ENCODE measurements around the gene CDRT4. TPM values are rescaled to one million over a fixed set of nuclear protein-coding genes. Genes with fewer than 3 reads are reported as not detected.

Gene CDRT4
- total and polyA plus RNA-seq, 7 experiments from 2014 or later, result 0.45 to 11.6 (median 3.9) TPM

GRCh38 chr17:15411384-15412198 lies 55.8 kb downstream of the CDRT4 start:
- Histone ChIP-seq H3K4me3 (ENCODE audit: low read length) (no peak overlapping the region), H3K4me1 (ENCODE audit: control insufficient read depth in 2 of 2, insufficient read depth in 2 of 2, low read length in 2 of 2) (no peaks in the 10 kb centered on the region), H3K36me3 (ENCODE audit: control insufficient read depth in 2 of 3, insufficient read depth in 3 of 3, low read length in 3 of 3) (no peaks in the 10 kb centered on the region), H3K9me3 (ENCODE audit: control insufficient read depth in 2 of 3, low read length in 3 of 3) (no peaks in the 10 kb centered on the region), H3K27me3 (ENCODE audit: control insufficient read depth in 2 of 2, insufficient read depth in 2 of 2, low read length in 2 of 2) (no peaks in the 10 kb centered on the region), H3K27ac (ENCODE audit: low read depth, low read length) (no peak overlapping the region)
- Mint-ChIP-seq H3K27ac (no peak overlapping the region), H3K4me1 (peaks cover 0 to 4% (median 0%) of the 10 kb centered on the region in 7 donors), H3K9me3 (peaks cover 0 to 1% (median 0%) of the 10 kb centered on the region in 11 donors), H3K27me3 (no peaks in the 10 kb centered on the region), H3K36me3 (no peaks in the 10 kb centered on the region), H3K4me3 (no peak overlapping the region)
- intact Hi-C loops (cut with micrococcal nuclease), result no loop called here
- DNase-seq (no peak), ATAC-seq (no peak)
- POLR2A ChIA-PET, result no interaction called here
- CTCF ChIA-PET, result interaction anchor here (0.7 kb wide), 1 partner anchor 458 kb away, joined by 4 read pairs; no protein-coding TSS in a partner anchor

GRCh38 chr17:15409721-15410250 lies 57.6 kb downstream of the CDRT4 start:
- H3K36me3 Mint-ChIP-seq, result no peaks in the 10 kb centered on the region
- H3K36me3 ChIP-seq (ENCODE audit: control insufficient read depth in 2 of 3, insufficient read depth in 3 of 3, low read length in 3 of 3), result no peaks in the 10 kb centered on the region
- ChIA-PET POLR2A (no interaction called here), CTCF (no interaction called here)
- H3K4me3 Mint-ChIP-seq, result no peak overlapping the region
- peaks cover 0 to 4% (median 0%) of the 10 kb centered on the region in 7 donors for H3K4me1 Mint-ChIP-seq
- no peaks in the 10 kb centered on the region for H3K27me3 ChIP-seq (ENCODE audit: control insufficient read depth in 2 of 2, insufficient read depth in 2 of 2, low read length in 2 of 2)
- H3K9me3 ChIP-seq (ENCODE audit: control insufficient read depth in 2 of 3, low read length in 3 of 3), result no peaks in the 10 kb centered on the region
- no peaks in the 10 kb centered on the region for H3K27me3 Mint-ChIP-seq
- DNase-seq (no peak), ATAC-seq (no peak)
- no peaks in the 10 kb centered on the region for H3K4me1 ChIP-seq (ENCODE audit: control insufficient read depth in 2 of 2, insufficient read depth in 2 of 2, low read length in 2 of 2)
- H3K27ac ChIP-seq (ENCODE audit: low read depth, low read length), result no peak overlapping the region
- H3K4me3 ChIP-seq (ENCODE audit: low read length), result no peak overlapping the region
- no peak overlapping the region for H3K27ac Mint-ChIP-seq
- H3K9me3 Mint-ChIP-seq, result peaks cover 0 to 1% (median 0%) of the 10 kb centered on the region in 11 donors
- intact Hi-C loops (cut with micrococcal nuclease), result no loop called here

- Mint-ChIP-seq H3K36me3 (no peaks in the 10 kb centered on the region), H3K4me1 (peaks cover 0 to 4% (median 0%) of the 10 kb centered on the region in 7 donors), H3K27me3 (peaks cover 0 to 5% (median 0%) of the 10 kb centered on the region in 5 donors), H3K27ac (no peak overlapping the region), H3K4me3 (no peak overlapping the region), H3K9me3 (peaks cover 0 to 1% (median 0%) of the 10 kb centered on the region in 11 donors)
- CTCF ChIA-PET, result no interaction called here
- no peak overlapping the region for H3K4me3 ChIP-seq (ENCODE audit: low read length)
- H3K4me1 ChIP-seq (ENCODE audit: control insufficient read depth in 2 of 2, insufficient read depth in 2 of 2, low read length in 2 of 2), result no peaks in the 10 kb centered on the region
- no peak overlapping the region for H3K27ac ChIP-seq (ENCODE audit: low read depth, low read length)
- H3K36me3 ChIP-seq (ENCODE audit: control insufficient read depth in 2 of 3, insufficient read depth in 3 of 3, low read length in 3 of 3), result no peaks in the 10 kb centered on the region
- ATAC-seq (no peak), DNase-seq (no peak)
- intact Hi-C loops (cut with micrococcal nuclease), result no loop called here
- POLR2A ChIA-PET, result no interaction called here
- no peaks in the 10 kb centered on the region for H3K27me3 ChIP-seq (ENCODE audit: control insufficient read depth in 2 of 2, insufficient read depth in 2 of 2, low read length in 2 of 2)
- H3K9me3 ChIP-seq (ENCODE audit: control insufficient read depth in 2 of 3, low read length in 3 of 3), result no peaks in the 10 kb centered on the region
These were observed 58.6 kb downstream of the CDRT4 start for GRCh38 chr17:15408803-15409202.

GRCh38 chr17:15406081-15406480 lies 61.3 kb downstream of the CDRT4 start:
- H3K27me3 ChIP-seq (ENCODE audit: control insufficient read depth in 2 of 2, insufficient read depth in 2 of 2, low read length in 2 of 2), result no peaks in the 10 kb centered on the region
- ATAC-seq, result no peak
- H3K4me1 ChIP-seq (ENCODE audit: control insufficient read depth in 2 of 2, insufficient read depth in 2 of 2, low read length in 2 of 2), result no peaks in the 10 kb centered on the region
- Mint-ChIP-seq H3K9me3 (peaks cover 0 to 1% (median 0%) of the 10 kb centered on the region in 11 donors), H3K4me1 (no peaks in the 10 kb centered on the region), H3K4me3 (no peak overlapping the region), H3K27ac (no peak overlapping the region), H3K27me3 (peaks cover 0 to 7% (median 4%) of the 10 kb centered on the region in 5 donors), H3K36me3 (no peaks in the 10 kb centered on the region)
- ChIA-PET CTCF (no interaction called here), POLR2A (no interaction called here)
- no peak overlapping the region for H3K4me3 ChIP-seq (ENCODE audit: low read length)
- intact Hi-C loops (cut with micrococcal nuclease), result no loop called here
- H3K36me3 ChIP-seq (ENCODE audit: control insufficient read depth in 2 of 3, insufficient read depth in 3 of 3, low read length in 3 of 3), result no peaks in the 10 kb centered on the region
- H3K9me3 ChIP-seq (ENCODE audit: control insufficient read depth in 2 of 3, low read length in 3 of 3), result no peaks in the 10 kb centered on the region
- no peak overlapping the region for H3K27ac ChIP-seq (ENCODE audit: low read depth, low read length)
- DNase-seq, result no peak

- no peaks in the 10 kb centered on the region for H3K4me1 Mint-ChIP-seq
- Histone ChIP-seq H3K9me3 (ENCODE audit: control insufficient read depth in 2 of 3, low read length in 3 of 3) (no peaks in the 10 kb centered on the region), H3K4me3 (ENCODE audit: low read length) (no peak overlapping the region), H3K27ac (ENCODE audit: low read depth, low read length) (no peak overlapping the region), H3K4me1 (ENCODE audit: control insufficient read depth in 2 of 2, insufficient read depth in 2 of 2, low read length in 2 of 2) (no peaks in the 10 kb centered on the region), H3K27me3 (ENCODE audit: control insufficient read depth in 2 of 2, insufficient read depth in 2 of 2, low read length in 2 of 2) (no peaks in the 10 kb centered on the region), H3K36me3 (ENCODE audit: control insufficient read depth in 2 of 3, insufficient read depth in 3 of 3, low read length in 3 of 3) (no peaks in the 10 kb centered on the region)
- H3K27me3 Mint-ChIP-seq, result peaks cover 0 to 7% (median 4%) of the 10 kb centered on the region in 5 donors
- ChIA-PET POLR2A (no interaction called here), CTCF (no interaction called here)
- H3K9me3 Mint-ChIP-seq, result peaks cover 0 to 1% (median 0%) of the 10 kb centered on the region in 11 donors
- no peak overlapping the region for H3K4me3 Mint-ChIP-seq
- H3K36me3 Mint-ChIP-seq, result no peaks in the 10 kb centered on the region
- no peak overlapping the region for H3K27ac Mint-ChIP-seq
- intact Hi-C loops (cut with micrococcal nuclease), result no loop called here
- ATAC-seq, result no peak
- DNase-seq, result no peak
These were observed 62.4 kb downstream of the CDRT4 start for GRCh38 chr17:15405058-15405415.

- CTCF ChIA-PET, result no interaction called here
- Mint-ChIP-seq H3K36me3 (no peaks in the 10 kb centered on the region), H3K9me3 (peaks cover 0 to 1% (median 0%) of the 10 kb centered on the region in 11 donors), H3K4me3 (no peak overlapping the region), H3K4me1 (no peaks in the 10 kb centered on the region), H3K27ac (no peak overlapping the region), H3K27me3 (peaks cover 0 to 7% (median 4%) of the 10 kb centered on the region in 5 donors)
- Histone ChIP-seq H3K27ac (ENCODE audit: low read depth, low read length) (no peak overlapping the region), H3K4me1 (ENCODE audit: control insufficient read depth in 2 of 2, insufficient read depth in 2 of 2, low read length in 2 of 2) (no peaks in the 10 kb centered on the region), H3K4me3 (ENCODE audit: low read length) (no peak overlapping the region), H3K9me3 (ENCODE audit: control insufficient read depth in 2 of 3, low read length in 3 of 3) (no peaks in the 10 kb centered on the region), H3K27me3 (ENCODE audit: control insufficient read depth in 2 of 2, insufficient read depth in 2 of 2, low read length in 2 of 2) (no peaks in the 10 kb centered on the region), H3K36me3 (ENCODE audit: control insufficient read depth in 2 of 3, insufficient read depth in 3 of 3, low read length in 3 of 3) (no peaks in the 10 kb centered on the region)
- ATAC-seq, result no peak
- no peak for DNase-seq
- POLR2A ChIA-PET, result no interaction called here
- intact Hi-C loops (cut with micrococcal nuclease), result no loop called here
These were observed 63.0 kb downstream of the CDRT4 start for GRCh38 chr17:15404106-15405057.

Measured in naive thymus-derived CD4-positive, alpha-beta T cell (primary cell).